Tibial nerve (tissue), 3 donors: ENCODE measurements around the gene UBE4A.

Experiments used
- CTCF ChIP-seq, 5 experiments: fragments of 200-600 bp in 3 of 5; fragments of 450-650 bp in 2 of 5; sonication (generic) in 3 of 5; IDR thresholded peaks; one replicate each; pipeline ENCODE4 v1.5.1; 2016 to 2019; ENCODE audit warnings: antibody characterized with exemption in 5 of 5, mild to moderate bottlenecking in 3 of 5, moderate library complexity in 2 of 5
- POLR2A ChIP-seq, 2 donors: fragments of 450-650 bp; IDR thresholded peaks; one replicate each; pipeline ENCODE4 v1.6.1; 2017; ENCODE audit warnings: antibody characterized with exemption in 2 of 2, mild to moderate bottlenecking in 2 of 2, moderate library complexity in 2 of 2

- TF ChIP-seq CTCF (IDR thresholded peaks at IDR 0.05) (no peak), POLR2A (IDR thresholded peaks at IDR 0.05) (no peak)
Measured at GRCh38 chr11:118343981-118344515, 15.4 kb upstream of the UBE4A start, which contains the start of gene CD3G.
